ENCODE results near the gene TMEM51.

Gene TMEM51

GRCh38 chr1:15201221-15201620 lies 47.7 kb downstream of the TMEM51 start:
- DNase-seq: no peak

- DNase-seq: no peak
Measured at GRCh38 chr1:15201849-15202551, 48.5 kb downstream of the TMEM51 start.

- no peak for DNase-seq
Measured at GRCh38 chr1:15204931-15205330, 51.4 kb downstream of the TMEM51 start.

GRCh38 chr1:15205586-15206346 lies 52.2 kb downstream of the TMEM51 start:
- DNase-seq: no peak

DNA sequence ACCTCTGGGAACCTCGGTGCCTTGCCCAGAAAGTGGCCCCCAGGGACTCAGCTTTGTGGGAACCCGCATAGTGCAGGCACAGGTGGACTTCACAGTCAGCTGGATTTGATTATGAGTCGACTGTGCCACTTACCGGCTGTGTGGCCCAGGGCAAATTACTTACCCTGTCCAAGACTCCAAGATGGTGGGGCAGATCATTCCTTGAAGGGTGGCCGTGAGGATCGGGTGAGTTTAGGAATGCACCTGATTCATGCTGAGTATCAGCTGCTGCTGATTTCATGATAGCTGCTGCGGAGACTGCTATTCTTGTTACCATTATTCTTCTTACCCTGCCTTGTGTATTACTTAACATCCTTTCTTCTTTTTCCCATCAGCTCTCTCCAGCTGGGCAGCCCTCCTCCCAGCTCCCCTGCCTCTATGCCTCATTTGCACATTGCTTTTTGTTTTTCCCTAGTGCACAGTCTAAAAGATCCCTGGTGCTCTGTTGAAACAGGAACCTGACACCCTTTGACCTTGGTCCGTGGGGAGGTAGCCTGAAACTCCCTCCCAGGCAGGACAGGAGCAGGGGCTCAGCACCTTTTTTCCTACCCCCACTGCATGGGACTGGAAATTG lies 53.0 kb downstream of the TMEM51 start:
- DNase-seq: no peak

DNA sequence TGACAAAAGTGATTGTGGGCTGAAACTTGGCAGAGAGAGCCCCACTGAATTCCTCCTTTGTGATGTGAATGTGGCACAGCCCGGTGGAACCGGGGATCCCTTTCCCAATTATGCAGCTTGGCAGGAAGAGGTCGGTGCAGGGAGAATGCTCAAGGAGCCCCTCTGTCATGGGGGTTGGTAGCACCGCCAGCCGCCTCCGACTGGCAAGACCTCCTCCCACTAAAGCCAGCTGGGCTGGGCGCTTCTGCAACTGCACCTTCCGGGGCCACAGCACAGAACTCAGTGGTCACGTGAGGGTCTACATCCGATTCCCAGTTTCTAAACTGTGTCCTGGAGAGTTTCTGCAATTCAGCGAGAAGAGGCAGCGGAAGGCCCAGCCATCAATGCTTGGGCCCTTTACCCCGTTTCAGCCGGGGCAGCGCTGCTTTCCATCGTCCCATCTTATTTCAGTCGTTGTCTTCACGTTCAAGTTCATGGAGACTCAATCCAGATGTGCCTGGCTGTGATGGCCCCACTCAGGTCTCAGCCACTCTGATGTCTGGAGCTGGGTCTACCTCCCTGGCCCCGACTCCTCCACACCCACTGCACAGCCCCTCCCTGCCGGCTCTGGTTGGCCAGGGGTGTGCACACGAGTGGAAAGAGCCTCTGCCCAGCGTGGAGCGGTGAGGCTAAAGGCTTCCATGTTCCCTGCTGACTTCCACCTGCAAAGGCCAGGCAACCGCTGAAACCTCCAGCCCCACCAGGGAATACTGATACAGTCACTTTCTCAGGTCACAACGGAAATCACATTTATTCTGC lies 53.7 kb downstream of the TMEM51 start:
- DNase-seq: no peak

DNA sequence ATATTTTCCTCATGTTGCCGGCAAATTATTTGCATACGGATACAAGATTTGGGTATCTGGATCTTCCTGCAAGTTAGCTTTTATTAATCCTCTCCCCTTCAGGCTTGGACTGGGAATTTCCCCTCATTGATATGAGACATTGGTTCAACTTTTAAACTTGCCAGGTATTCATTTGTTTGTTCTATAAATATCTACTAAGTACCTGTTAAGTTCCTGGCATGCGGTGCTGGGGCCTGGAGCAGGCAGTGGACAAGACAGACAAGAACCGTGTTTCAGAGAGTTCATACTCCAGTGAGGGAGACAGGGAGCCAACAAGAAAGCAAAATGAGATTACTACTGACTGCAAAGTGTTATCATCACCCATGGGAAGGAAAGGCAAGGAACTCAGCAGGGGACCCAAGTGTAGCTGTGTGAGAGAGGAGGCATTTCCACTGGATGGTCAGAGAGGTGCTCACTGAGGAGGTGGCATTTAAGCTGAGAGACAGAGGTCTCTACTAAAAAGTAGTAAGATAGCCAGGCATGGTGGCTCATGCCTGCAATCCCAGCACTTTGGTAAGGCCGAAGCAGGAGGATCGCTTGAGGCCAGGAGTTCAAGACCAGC lies 54.4 kb downstream of the TMEM51 start:
- no peak for DNase-seq

GRCh38 chr1:15210651-15211375 lies 57.3 kb downstream of the TMEM51 start:
- DNase-seq: no peak

DNA sequence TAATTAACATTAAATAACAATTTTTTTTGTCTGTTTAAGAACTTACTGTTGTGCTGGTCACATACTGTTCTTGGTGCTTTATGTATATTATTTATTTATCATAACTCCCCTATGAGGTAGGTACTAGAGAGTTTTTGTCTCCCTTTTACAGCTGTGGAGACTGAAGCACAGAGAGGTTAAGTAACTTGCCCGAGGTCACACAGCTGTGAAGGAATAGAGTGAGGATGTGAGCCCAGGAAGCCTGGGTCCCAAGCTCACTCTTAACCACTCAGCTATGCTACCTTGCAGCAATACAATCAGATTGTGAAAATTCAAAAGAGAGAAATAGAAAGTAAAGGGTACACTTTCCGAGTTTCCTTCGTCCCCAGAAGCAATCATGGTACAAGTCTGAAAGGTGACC lies 57.9 kb downstream of the TMEM51 start:
- DNase-seq: no peak

GRCh38 chr1:15212216-15212953 lies 58.8 kb downstream of the TMEM51 start:
- DNase-seq: no peak

- DNase-seq: no peak
Measured at GRCh38 chr1:15212954-15213291, 59.4 kb downstream of the TMEM51 start.

DNA sequence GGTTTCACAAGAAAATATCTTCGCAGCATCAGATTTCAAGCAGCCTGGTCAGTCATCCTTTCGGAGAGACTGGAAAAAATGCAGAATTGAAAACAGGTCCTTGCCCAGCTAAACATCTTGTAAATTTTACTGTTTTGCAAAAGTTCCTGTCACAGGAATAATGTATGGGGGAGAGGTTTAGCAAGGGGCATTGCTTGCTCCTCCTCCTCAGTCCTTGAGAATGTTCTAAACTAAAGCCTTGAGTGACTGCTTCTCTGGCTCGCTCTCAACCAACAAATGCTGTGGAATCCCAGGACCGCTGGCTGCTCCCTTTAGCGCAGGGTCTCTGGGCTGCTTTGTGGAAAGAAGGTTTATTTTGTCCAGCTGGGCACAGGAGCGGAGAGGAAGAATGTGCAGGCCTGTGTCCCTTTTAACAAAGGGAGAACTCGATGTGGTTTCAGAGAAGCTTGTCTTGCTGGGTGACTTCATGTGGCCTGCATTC lies 59.8 kb downstream of the TMEM51 start:
- DNase-seq: no peak

GRCh38 chr1:15214527-15214926 lies 61.0 kb downstream of the TMEM51 start:
- no peak for DNase-seq

- DNase-seq: no peak
Measured at GRCh38 chr1:15215116-15215515, 61.6 kb downstream of the TMEM51 start.

DNA sequence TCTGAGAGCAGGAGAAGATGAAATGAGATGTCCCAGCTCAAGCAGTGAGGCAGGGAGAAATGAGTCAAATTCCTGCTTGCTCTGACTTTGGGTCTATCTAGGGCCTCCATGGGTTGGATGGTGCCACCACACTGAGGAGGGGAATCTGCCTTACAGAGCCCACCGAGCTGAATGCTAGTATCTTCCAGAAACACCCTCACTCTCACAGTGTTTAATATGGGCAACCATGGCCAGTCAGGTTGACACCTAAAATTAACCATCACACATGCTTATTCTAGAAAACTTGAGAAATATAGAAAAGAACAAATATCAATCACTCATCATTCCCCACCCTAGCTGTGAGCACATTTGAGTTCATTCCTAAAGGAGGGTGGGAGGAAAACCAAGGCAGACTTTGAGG lies 64.1 kb downstream of the TMEM51 start:
- DNase-seq: no peak

DNA sequence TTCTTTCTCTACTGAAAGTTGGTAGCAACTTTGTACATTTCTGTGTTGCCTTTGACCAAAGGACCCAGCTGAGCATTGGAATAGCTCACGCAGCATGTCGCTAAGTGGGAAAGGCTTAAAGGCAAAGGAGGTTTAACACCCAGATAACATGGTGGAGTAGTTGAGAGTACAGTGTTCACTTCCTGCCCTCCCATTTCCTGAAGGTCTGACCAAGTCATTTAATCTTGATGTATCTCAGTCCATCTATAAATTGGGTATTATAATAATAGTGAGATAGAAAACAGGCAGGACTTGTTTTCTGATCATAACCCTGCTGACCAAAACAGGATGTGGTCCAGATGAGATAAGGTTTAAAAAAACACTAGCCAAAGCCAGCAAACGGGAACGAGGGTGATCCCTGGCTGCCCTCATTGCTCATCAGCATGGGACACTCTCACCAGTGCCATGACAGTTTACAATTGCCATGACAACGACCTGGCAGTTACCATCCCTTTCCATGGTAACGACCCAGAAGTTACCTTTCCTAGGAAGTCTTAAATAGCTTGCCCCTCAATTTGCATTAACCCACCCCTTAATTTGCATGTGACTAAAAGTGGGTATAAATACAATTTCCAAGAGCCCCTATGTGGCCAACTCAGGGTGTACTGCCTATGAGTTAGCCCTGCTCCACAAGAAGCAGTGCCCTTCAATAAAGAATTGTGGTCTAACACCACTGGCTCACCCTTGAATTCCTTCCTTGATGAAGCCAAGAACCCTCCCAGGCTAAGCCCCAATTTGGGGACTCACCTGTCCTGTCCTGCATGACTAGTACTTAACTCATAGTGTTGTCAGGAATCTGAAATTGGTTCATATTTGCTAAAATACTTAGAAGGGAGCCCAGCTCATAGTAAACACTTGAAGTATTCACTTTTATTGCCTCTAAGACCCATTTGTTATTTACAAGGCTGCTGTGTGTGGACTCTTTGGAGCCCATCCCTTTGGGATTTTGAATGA lies 65.0 kb downstream of the TMEM51 start:
- no peak for DNase-seq

DNA sequence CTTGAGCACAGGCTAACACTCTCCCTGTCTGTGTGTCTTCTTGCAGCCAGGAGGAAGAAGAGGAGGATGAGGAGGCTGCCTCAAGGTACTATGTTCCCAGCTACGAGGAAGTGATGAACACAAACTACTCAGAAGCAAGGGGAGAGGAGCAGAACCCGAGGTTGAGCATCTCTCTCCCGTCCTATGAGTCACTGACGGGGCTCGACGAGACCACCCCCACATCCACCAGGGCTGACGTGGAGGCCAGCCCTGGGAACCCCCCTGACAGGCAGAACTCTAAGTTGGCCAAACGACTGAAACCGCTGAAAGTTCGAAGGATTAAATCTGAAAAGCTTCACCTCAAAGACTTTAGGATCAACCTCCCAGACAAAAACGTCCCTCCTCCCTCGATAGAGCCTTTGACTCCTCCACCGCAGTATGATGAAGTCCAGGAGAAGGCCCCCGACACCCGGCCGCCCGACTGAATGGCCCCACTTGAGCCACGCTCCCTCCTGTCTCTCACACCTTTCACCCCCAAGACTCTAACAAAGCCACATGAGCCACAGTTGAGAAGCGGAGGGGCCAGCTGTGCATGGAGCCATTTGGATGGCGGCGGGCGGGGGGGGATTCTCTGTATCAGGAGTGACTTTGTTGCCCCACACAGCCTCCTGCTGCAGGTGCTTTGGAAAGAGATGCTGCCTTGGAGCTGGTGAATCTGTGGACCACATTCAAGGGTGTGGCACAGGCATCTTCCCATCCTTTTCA lies 65.9 kb downstream of the TMEM51 start:
- no peak for DNase-seq

DNA sequence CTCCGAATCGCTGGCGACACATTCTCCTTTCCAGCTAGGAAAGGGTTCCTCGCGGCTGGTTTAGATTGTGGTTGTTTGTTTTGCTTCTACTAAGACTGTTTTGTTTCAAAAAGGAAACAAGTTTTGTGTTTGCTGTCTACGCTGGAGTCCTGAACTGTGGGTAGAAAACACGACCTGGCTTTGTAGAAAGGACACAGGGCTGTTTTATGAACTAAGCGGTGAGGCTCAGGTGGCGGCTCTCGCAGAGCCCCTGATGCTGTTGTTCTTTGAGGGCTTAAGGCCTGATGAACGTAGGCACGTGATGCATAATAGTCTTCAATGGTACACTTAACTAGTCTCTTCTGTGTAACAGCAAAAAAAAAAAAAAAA lies 66.5 kb downstream of the TMEM51 start:
- DNase-seq: no peak

DNA sequence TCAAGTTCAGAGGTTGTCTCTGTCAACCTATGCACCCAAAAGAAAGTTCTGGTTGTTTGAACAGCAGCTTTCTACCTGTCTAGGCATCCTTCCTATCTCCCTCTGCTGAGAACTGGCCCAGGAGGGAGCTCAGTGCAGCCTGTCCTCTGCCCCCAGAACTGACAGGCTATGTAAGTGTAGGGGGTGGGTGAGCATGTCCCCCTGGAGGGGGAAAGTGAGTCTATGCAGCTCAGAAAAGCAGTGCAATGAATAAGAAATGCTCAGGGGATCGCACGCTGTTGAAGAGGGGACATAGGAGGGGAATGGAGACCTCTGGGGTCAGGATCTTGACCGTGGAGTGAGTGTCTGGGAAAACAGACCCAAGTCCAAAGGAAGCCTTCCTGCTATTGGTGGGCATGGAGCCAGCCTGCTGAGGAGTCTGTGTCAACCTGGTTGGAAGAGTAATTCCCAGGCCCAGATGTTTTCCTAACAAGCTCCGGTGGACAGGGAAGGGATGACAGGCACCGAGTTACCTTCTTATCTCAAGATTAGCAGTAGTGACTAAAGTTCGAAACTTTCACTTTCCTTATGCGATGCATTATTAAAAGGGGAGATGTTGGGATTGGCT lies 67.4 kb downstream of the TMEM51 start:
- no peak for DNase-seq

Data from Kasumi-1 (cell line).